Measurements from ENCODE around the gene SLC11A2.

DNA sequence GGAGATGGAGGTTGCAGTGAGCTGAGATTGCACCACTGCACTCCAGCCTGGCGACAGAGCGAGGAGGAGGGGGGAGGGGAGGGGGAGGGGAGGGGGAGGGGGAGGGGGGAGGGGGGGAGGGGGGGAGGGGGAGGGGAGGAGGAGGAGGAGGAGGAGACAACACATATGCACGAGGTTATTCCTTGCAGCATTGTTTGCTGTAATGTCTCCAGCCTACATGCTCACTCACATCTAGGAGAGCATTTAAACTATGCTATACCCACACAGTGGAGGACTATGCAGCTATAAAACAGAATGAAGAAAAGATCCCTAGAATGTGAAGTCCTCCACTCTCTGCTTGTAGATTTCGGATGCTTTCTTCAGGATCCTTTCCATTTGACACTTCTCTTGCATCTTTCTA lies 77.4 kb downstream of the SLC11A2 start:
- no peak for TF ChIP-seq SNAI2 (CRISPR knock-in tag; IDR thresholded peaks at IDR 0.05)
- TF ChIP-seq ZNF565 (CRISPR knock-in tag; conservative IDR thresholded peaks at IDR 0.05; ENCODE audit: low read depth): no peak
- TF ChIP-seq, protein P1, sequence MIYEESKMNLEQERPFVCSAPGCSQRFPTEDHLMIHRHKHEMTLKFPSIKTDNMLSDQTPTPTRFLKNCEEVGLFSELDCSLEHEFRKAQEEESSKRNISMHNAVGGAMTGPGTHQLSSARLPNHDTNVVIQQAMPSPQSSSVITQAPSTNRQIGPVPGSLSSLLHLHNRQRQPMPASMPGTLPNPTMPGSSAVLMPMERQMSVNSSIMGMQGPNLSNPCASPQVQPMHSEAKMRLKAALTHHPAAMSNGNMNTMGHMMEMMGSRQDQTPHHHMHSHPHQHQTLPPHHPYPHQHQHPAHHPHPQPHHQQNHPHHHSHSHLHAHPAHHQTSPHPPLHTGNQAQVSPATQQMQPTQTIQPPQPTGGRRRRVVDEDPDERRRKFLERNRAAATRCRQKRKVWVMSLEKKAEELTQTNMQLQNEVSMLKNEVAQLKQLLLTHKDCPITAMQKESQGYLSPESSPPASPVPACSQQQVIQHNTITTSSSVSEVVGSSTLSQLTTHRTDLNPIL (CRISPR knock-in tag; IDR thresholded peaks at IDR 0.05; ENCODE audit: low read depth): no peak
- TF ChIP-seq, protein P2, sequence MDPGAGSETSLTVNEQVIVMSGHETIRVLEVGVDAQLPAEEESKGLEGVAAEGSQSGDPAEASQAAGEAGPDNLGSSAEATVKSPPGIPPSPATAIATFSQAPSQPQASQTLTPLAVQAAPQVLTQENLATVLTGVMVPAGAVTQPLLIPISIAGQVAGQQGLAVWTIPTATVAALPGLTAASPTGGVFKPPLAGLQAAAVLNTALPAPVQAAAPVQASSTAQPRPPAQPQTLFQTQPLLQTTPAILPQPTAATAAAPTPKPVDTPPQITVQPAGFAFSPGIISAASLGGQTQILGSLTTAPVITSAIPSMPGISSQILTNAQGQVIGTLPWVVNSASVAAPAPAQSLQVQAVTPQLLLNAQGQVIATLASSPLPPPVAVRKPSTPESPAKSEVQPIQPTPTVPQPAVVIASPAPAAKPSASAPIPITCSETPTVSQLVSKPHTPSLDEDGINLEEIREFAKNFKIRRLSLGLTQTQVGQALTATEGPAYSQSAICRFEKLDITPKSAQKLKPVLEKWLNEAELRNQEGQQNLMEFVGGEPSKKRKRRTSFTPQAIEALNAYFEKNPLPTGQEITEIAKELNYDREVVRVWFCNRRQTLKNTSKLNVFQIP (CRISPR knock-in tag; IDR thresholded peaks at IDR 0.05; ENCODE audit: borderline replicate concordance, low read depth): no peak
